RWPE2 (cell line): ENCODE data around the gene ADA.

ENCODE experiments used
- ATAC-seq: fragments of 200-7000 bp; cut with Tn5 transposase; 3 replicates; pipeline ENCODE4 v1.9.1; 2021; ENCODE audit warnings: low read depth
- DNase-seq: peaks from one replicate; pipeline ENCODE4 v3.0.0-alpha.2; 2020; ENCODE audit warnings: low spot score
- H3K27ac ChIP-seq: fragments of 450-650 bp; 2 replicates; pipeline ENCODE4 v1.5.1; 2017; ENCODE audit warnings: mild to moderate bottlenecking; ENCODE audit not compliant: poor library complexity, severe bottlenecking
- H3K27me3 ChIP-seq: fragments of 250-450 bp; sonication (Bioruptor Pico); 2 replicates; pipeline ENCODE4 v1.5.1; 2021; ENCODE audit warnings: mild to moderate bottlenecking, moderate library complexity; ENCODE audit not compliant: insufficient read depth, poor library complexity, severe bottlenecking
- H3K36me3 ChIP-seq: fragments of 250-450 bp; sonication (Bioruptor Pico); 2 replicates; pipeline ENCODE4 v1.5.1; 2020; ENCODE audit warnings: low read depth, mild to moderate bottlenecking, moderate library complexity
- H3K4me1 ChIP-seq: fragments of 250-450 bp; sonication (Bioruptor Pico); 2 replicates; pipeline ENCODE4 v1.5.1; 2021; ENCODE audit warnings: mild to moderate bottlenecking, moderate library complexity; ENCODE audit not compliant: insufficient read depth, poor library complexity, severe bottlenecking
- H3K4me3 ChIP-seq: fragments of 250-450 bp; sonication (Bioruptor Pico); 2 replicates; pipeline ENCODE4 v1.5.1; 2021; ENCODE audit warnings: mild to moderate bottlenecking, moderate library complexity; ENCODE audit not compliant: severe bottlenecking
- H3K9me3 ChIP-seq: fragments of 250-450 bp; sonication (Bioruptor Pico); 2 replicates; pipeline ENCODE4 v1.5.1; 2021; ENCODE audit warnings: mild to moderate bottlenecking, moderate library complexity; ENCODE audit not compliant: severe bottlenecking
- TF ChIP-seq, protein P1 (sequence below): fragments of 450-650 bp; IDR thresholded peaks from one replicate; pipeline ENCODE4 v1.5.1; 2017; ENCODE audit warnings: mild to moderate bottlenecking, moderate library complexity; ENCODE audit not compliant: poor library complexity, severe bottlenecking

ADA gene

DNA sequence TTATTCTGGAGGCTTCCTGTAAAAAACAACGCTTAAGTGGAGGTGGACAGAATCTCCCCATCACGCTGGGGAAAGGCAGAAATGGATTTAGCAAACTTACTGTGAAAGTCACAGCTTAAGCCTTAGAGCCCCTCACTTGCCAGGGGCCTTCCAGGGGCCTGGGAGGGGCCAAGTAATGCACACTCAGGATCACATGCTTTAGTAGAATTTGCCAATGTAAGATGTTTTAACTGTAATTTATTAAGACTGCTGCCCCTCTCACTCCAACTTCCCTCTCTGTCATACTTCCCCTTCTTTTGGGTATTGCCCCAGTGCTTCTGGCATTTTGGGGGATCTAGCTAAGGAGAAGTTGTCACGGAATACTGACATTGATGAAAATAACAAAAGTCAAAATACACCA is 12.6 kb upstream of the ADA start:
- TF ChIP-seq, protein P1, sequence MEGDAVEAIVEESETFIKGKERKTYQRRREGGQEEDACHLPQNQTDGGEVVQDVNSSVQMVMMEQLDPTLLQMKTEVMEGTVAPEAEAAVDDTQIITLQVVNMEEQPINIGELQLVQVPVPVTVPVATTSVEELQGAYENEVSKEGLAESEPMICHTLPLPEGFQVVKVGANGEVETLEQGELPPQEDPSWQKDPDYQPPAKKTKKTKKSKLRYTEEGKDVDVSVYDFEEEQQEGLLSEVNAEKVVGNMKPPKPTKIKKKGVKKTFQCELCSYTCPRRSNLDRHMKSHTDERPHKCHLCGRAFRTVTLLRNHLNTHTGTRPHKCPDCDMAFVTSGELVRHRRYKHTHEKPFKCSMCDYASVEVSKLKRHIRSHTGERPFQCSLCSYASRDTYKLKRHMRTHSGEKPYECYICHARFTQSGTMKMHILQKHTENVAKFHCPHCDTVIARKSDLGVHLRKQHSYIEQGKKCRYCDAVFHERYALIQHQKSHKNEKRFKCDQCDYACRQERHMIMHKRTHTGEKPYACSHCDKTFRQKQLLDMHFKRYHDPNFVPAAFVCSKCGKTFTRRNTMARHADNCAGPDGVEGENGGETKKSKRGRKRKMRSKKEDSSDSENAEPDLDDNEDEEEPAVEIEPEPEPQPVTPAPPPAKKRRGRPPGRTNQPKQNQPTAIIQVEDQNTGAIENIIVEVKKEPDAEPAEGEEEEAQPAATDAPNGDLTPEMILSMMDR, result no peak
- no peak for DNase-seq
- no peaks in the 10 kb centered on the region for H3K4me1 ChIP-seq
- H3K9me3 ChIP-seq, result no peaks in the 10 kb centered on the region
- H3K4me3 ChIP-seq, result no peak overlapping the region
- no peak for ATAC-seq
- H3K27me3 ChIP-seq, result no peaks in the 10 kb centered on the region
- H3K27ac ChIP-seq, result no peak overlapping the region
- H3K36me3 ChIP-seq, result no peaks in the 10 kb centered on the region

DNA sequence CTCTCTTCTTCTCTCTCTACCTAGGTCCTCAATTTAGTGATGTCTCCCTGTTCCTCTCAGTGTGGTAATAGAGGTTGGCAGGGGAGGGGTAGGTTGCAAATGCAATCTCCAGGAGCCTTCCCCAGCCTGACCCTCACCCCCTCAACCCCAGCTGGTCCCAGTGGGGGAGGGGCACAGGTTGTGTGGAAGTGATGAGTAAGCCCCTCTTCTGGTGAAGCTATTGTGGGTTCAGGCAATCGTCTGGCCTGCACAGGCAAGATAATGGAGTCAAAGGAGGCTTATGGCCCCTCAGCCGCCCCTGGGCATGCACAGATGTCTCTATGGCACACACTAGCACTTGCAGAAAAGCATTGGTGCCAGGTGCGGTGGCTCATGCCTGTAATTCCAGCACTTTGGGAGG is 10.8 kb upstream of the ADA start:
- no peaks in the 10 kb centered on the region for H3K27me3 ChIP-seq
- H3K9me3 ChIP-seq, result no peaks in the 10 kb centered on the region
- no peaks in the 10 kb centered on the region for H3K36me3 ChIP-seq
- TF ChIP-seq, protein P1, result no peak
- ATAC-seq (no peak), DNase-seq (no peak)
- H3K27ac ChIP-seq, result no peak overlapping the region
- H3K4me3 ChIP-seq, result no peak overlapping the region
- H3K4me1 ChIP-seq, result no peaks in the 10 kb centered on the region

DNA sequence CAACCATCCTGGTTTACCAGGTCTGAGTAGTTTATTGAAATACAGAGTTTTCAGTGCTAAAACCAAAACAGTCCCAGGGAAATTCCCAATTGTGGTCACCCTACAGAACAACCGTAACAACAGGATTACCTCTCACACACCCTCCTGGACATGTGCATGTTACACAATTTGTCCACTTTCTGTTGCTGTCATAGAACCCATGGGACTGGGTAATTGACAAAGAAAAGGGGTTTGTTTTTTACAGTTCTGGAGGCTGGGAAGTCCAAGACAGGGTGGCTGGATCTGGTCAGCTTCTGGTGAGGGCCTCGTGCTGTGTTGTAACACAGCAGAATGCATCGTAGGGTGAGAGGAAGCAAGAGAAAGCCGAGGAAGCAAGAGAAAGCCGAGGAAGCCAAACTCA is 9.1 kb upstream of the ADA start:
- DNase-seq, result no peak
- Histone ChIP-seq H3K27me3 (no peaks in the 10 kb centered on the region), H3K27ac (no peak overlapping the region), H3K9me3 (no peaks in the 10 kb centered on the region), H3K4me1 (no peaks in the 10 kb centered on the region), H3K4me3 (no peak overlapping the region), H3K36me3 (no peaks in the 10 kb centered on the region)
- no peak for ATAC-seq
- TF ChIP-seq, protein P1, result no peak

DNA sequence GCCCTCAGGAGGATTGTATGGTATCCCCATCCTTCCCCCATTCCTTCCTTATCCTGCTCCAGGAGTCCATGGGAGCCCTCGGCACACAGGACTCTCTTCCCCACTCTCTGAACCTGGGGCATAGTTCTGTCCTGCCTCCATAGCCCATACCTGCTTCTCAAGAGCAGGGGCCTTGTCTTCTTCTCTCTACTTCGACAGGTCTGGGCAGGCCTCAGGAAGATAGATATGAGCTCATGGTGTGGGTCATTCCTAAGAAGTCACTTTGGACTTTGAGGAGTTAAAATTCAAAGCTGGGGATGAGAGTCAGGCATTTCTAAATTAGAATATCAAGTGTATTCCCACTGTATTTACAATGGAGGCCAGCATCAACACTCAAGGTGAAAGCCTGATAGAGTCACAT is 8.4 kb upstream of the ADA start:
- 0 out of 3 replicates have a peak, but pooled peaks have one; percentile 11 for ATAC-seq
- Histone ChIP-seq H3K9me3 (no peaks in the 10 kb centered on the region), H3K36me3 (no peaks in the 10 kb centered on the region), H3K27me3 (no peaks in the 10 kb centered on the region), H3K4me1 (no peaks in the 10 kb centered on the region), H3K27ac (no peak overlapping the region), H3K4me3 (no peak overlapping the region)
- TF ChIP-seq, protein P1, result no peak
- no peak for DNase-seq

DNA sequence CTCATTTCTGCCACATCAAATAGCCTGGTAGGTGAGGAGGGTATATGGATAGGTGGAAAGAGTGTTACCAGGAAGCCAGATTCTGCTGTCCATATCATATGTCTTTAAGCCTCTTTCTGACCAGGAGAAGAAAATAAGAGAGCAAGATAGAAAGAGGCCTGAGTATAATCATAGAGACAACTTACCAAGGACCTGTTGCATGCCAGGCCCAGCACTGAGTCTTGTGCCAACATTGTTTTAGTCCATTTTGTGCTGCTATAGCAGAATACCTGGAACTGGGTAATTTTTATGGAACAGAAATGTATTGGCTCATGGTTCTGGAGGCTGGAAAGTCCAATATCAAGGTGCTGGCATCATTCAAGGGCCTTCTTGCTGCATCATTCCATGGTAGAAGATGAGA is 7.3 kb upstream of the ADA start:
- no peak overlapping the region for H3K27ac ChIP-seq
- H3K36me3 ChIP-seq, result no peaks in the 10 kb centered on the region
- H3K9me3 ChIP-seq, result no peaks in the 10 kb centered on the region
- no peaks in the 10 kb centered on the region for H3K4me1 ChIP-seq
- DNase-seq, result no peak
- TF ChIP-seq, protein P1, result no peak
- ATAC-seq, result no peak
- no peak overlapping the region for H3K4me3 ChIP-seq
- no peaks in the 10 kb centered on the region for H3K27me3 ChIP-seq
